ENCODE measurements around the gene SUN1.

DNA sequence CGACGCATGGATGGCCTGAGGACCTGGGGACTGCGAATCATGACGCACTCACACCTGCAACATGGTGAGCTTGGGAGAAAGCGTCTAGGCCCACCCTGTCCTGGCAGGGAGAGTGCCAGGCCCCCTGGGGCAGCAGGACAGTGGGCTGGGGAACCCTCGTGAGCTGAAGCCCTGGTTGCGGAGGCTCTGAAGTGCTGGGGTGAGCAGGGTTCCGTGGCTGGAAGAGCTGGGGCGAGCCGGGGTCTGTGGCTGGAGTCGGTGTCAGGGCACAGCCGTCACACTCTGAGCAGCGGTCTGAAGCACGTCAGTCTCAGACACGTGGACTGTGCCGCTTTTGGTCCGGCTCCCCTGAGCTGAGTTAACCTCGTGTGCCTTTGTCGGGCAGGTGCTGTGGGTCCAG is 4.7 kb downstream of the SUN1 start:
- no peak for TF ChIP-seq GATA3 (IDR thresholded peaks at IDR 0.05; ENCODE audit: low read depth, low read length)
- no peak for TF ChIP-seq GATA2 (IDR thresholded peaks at IDR 0.05; ENCODE audit: low read depth, low read length)

Data from SH-SY5Y (cell line).